H1 (cell line): ENCODE measurements around the gene LRP8. TPM values are rescaled to one million over a fixed set of nuclear protein-coding genes. Genes with fewer than 3 reads are reported as not detected.

ENCODE experiments used
- CTCF ChIA-PET: fragments of 300-600 bp; sonication (Branson Sonifier 250); formaldehyde crosslinking; loops from one replicate; lab custom pipeline; 2021; ENCODE audit not compliant: partially characterized antibody; lab: Charles Lee
- POLR2A ChIA-PET: fragments of 300-600 bp; sonication (Branson Sonifier 250); formaldehyde crosslinking; loops from one replicate; lab custom pipeline; 2021; ENCODE audit warnings: inconsistent platforms; ENCODE audit not compliant: partially characterized antibody; lab: Charles Lee
- DNase-seq, 2 experiments: peaks; one replicate each; pipeline versions ENCODE4 v3.0.0 to v3.0.0-alpha.2; 2010 to 2022; ENCODE audit warnings: low spot score in 2 of 2, low read depth in 1 of 2, mixed read lengths in 1 of 2
- FAIRE-seq: peaks from 2 replicates; lab custom pipeline; 2011; peaks lifted over from hg19 to GRCh38; lab: Jason Lieb, UNC
- H2AFZ ChIP-seq: 2 replicates; pipeline ENCODE4 v1.8.1; 2012; ENCODE audit warnings: low read length, inconsistent platforms
- H2AK5ac ChIP-seq: 2 replicates; pipeline ENCODE4 v1.6.1; 2013; ENCODE audit warnings: low read depth, low read length
- H2BK120ac ChIP-seq: replicated peaks from 2 replicates; pipeline ENCODE3; 2013; ENCODE audit warnings: low read depth, low read length, inconsistent platforms
- H2BK12ac ChIP-seq: 2 replicates; pipeline ENCODE4 v1.6.1; 2013; ENCODE audit warnings: low read depth, low read length
- H2BK15ac ChIP-seq: 2 replicates; pipeline ENCODE4 v1.6.1; 2013; ENCODE audit warnings: low read length
- H2BK20ac ChIP-seq: 2 replicates; pipeline ENCODE4 v1.6.1; 2013; ENCODE audit warnings: low read length
- H2BK5ac ChIP-seq: 2 replicates; pipeline ENCODE4 v1.6.1; 2013; ENCODE audit warnings: low read depth, low read length
- H3K14ac ChIP-seq: 2 replicates; pipeline ENCODE4 v1.6.1; 2013; ENCODE audit warnings: inconsistent platforms; ENCODE audit not compliant: insufficient read length
- H3K18ac ChIP-seq: 2 replicates; pipeline ENCODE4 v1.6.1; 2013; ENCODE audit warnings: low read length; ENCODE audit errors: extremely low read depth
- H3K23ac ChIP-seq: 2 replicates; pipeline ENCODE4 v1.6.1; 2013; ENCODE audit warnings: inconsistent platforms; ENCODE audit not compliant: insufficient read length
- H3K23me2 ChIP-seq: 2 replicates; pipeline ENCODE4 v1.6.1; 2013; ENCODE audit warnings: low read depth, low read length
- H3K27ac ChIP-seq: 2 replicates; pipeline ENCODE4 v1.6.1; 2011; ENCODE audit warnings: low read depth, low read length, inconsistent platforms
- H3K27me3 ChIP-seq, 4 experiments: replicated peaks in 1 of 4; 1 replicate in 1 of 4; 2 replicates in 3 of 4; pipeline versions ENCODE4 v1.6.1 to v1.8.1; 2011 to 2013; ENCODE audit warnings: low read length in 3 of 4, mild to moderate bottlenecking in 3 of 4, inconsistent platforms in 2 of 4, mixed read lengths in 2 of 4, moderate library complexity in 1 of 4; ENCODE audit not compliant: control insufficient read depth in 3 of 4, insufficient read depth in 3 of 4; ENCODE audit errors: extremely low read depth in 1 of 4
- H3K36me3 ChIP-seq, 4 experiments: 2 replicates each; pipeline versions ENCODE4 v1.6.1 to v1.8.1; 2011 to 2013; ENCODE audit warnings: mild to moderate bottlenecking in 4 of 4, low read length in 3 of 4, moderate library complexity in 2 of 4, control low read depth in 1 of 4, inconsistent platforms in 1 of 4; ENCODE audit not compliant: insufficient read depth in 4 of 4, control insufficient read depth in 2 of 4
- H3K4ac ChIP-seq: replicated peaks from 2 replicates; pipeline ENCODE3; 2013; ENCODE audit warnings: low read length, low read depth, mixed read lengths, inconsistent platforms; ENCODE audit not compliant: insufficient read length
- H3K4me1 ChIP-seq, 4 experiments: replicated peaks in 1 of 4; 1 replicate in 1 of 4; 2 replicates in 3 of 4; pipeline versions ENCODE4 v1.6.1 to v1.8.1; 2011 to 2013; ENCODE audit warnings: low read length in 3 of 4, inconsistent platforms in 2 of 4, mixed read lengths in 1 of 4; ENCODE audit not compliant: insufficient read depth in 4 of 4, control insufficient read depth in 3 of 4
- H3K4me2 ChIP-seq, 2 experiments: 2 replicates each; pipeline versions ENCODE4 v1.6.1 to v1.8.1; 2011 to 2013; ENCODE audit warnings: low read depth in 2 of 2, low read length in 2 of 2, control low read depth in 1 of 2, inconsistent platforms in 1 of 2, mild to moderate bottlenecking in 1 of 2; ENCODE audit not compliant: insufficient read depth in 1 of 2
- H3K4me3 ChIP-seq, 4 experiments: fragments of 200-600, 300-600 bp in 1 of 4; sonication (generic), shearing (Covaris generic), sonication (Bioruptor Twin) in 1 of 4; 2 replicates each; pipeline versions ENCODE4 v1.5.1 to v1.8.1; 2011 to 2016; ENCODE audit warnings: low read length in 4 of 4, low read depth in 3 of 4, control low read depth in 2 of 4, inconsistent platforms in 2 of 4, mild to moderate bottlenecking in 2 of 4, mixed read lengths in 1 of 4, moderate library complexity in 1 of 4; ENCODE audit not compliant: insufficient read depth in 2 of 4; ENCODE audit errors: extremely low read depth in 1 of 4
- H3K56ac ChIP-seq: replicated peaks from 2 replicates; pipeline ENCODE3; 2013; ENCODE audit warnings: low read depth, mild to moderate bottlenecking, mixed read lengths, low read length, inconsistent platforms; ENCODE audit not compliant: insufficient read length
- H3K79me1 ChIP-seq: 2 replicates; pipeline ENCODE4 v1.6.1; 2013; ENCODE audit warnings: low read depth, low read length, control low read depth
- H3K79me2 ChIP-seq, 2 experiments: 2 replicates each; pipeline versions ENCODE4 v1.6.1 to v1.8.1; 2012 to 2013; ENCODE audit warnings: low read length in 2 of 2, mild to moderate bottlenecking in 2 of 2, inconsistent platforms in 1 of 2; ENCODE audit not compliant: insufficient read depth in 2 of 2, control insufficient read depth in 1 of 2
- H3K9ac ChIP-seq, 4 experiments: replicated peaks in 1 of 4; 1 replicate in 1 of 4; 2 replicates in 3 of 4; pipeline versions ENCODE4 v1.6.1 to v1.8.1; 2011 to 2013; ENCODE audit warnings: low read depth in 3 of 4, low read length in 3 of 4, control low read depth in 2 of 4, mild to moderate bottlenecking in 2 of 4, moderate library complexity in 2 of 4, inconsistent platforms in 1 of 4; ENCODE audit errors: extremely low read depth in 1 of 4
- H3K9me3 ChIP-seq, 2 experiments: 2 replicates each; pipeline versions ENCODE4 v1.6.1 to v1.8.1; 2012 to 2013; ENCODE audit warnings: mild to moderate bottlenecking in 2 of 2, moderate library complexity in 2 of 2, control low read depth in 1 of 2, inconsistent platforms in 1 of 2, low read depth in 1 of 2, low read length in 1 of 2, mixed read lengths in 1 of 2; ENCODE audit not compliant: insufficient read depth in 2 of 2
- H4K20me1 ChIP-seq, 2 experiments: replicated peaks in 1 of 2; 2 replicates each; pipeline versions ENCODE3 to v1.8.1; 2011 to 2013; ENCODE audit warnings: inconsistent platforms in 2 of 2, low read length in 2 of 2, mild to moderate bottlenecking in 1 of 2; ENCODE audit not compliant: insufficient read depth in 2 of 2, control insufficient read depth in 1 of 2
- H4K5ac ChIP-seq: 2 replicates; pipeline ENCODE4 v1.6.1; 2013; ENCODE audit warnings: low read length, low read depth, mixed read lengths, inconsistent platforms; ENCODE audit not compliant: insufficient read length
- H4K8ac ChIP-seq: 2 replicates; pipeline ENCODE4 v1.8.0; 2013; ENCODE audit warnings: mild to moderate bottlenecking, moderate library complexity, low read length, inconsistent platforms; ENCODE audit not compliant: insufficient read depth; ENCODE audit errors: extremely low read depth
- H4K91ac ChIP-seq: replicated peaks from 2 replicates; pipeline ENCODE3; 2013; ENCODE audit warnings: low read length, mixed read lengths, inconsistent platforms; ENCODE audit not compliant: insufficient read length
- CBX8 ChIP-seq: fragments of 300-800, 300-1000 bp; sonication (generic); IDR thresholded peaks from 2 replicates; pipeline ENCODE4 v1.7.1; 2016; ENCODE audit warnings: low read depth, low read length, borderline replicate concordance
- CHD2 ChIP-seq: IDR thresholded peaks from 2 replicates; pipeline ENCODE4 v1.6.1; 2012; ENCODE audit warnings: low read length, improper control_type of control experiment
- CTCF ChIP-seq, 3 experiments: IDR thresholded peaks; 1 replicate in 2 of 3; 2 replicates in 1 of 3; pipeline versions ENCODE4 v1.5.1 to v1.6.1; 2011; ENCODE audit warnings: low read length in 3 of 3, mild to moderate bottlenecking in 3 of 3, inconsistent platforms in 2 of 3, low read depth in 1 of 3, moderate library complexity in 1 of 3; ENCODE audit not compliant: insufficient read depth in 1 of 3; ENCODE audit errors: control extremely low read depth in 1 of 3
- GABPA ChIP-seq: IDR thresholded peaks from 2 replicates; pipeline ENCODE4 v1.6.1; 2011; ENCODE audit warnings: mild to moderate bottlenecking, low read length, moderate library complexity, borderline replicate concordance; ENCODE audit not compliant: insufficient read depth
- KDM5A ChIP-seq: fragments of 200-600 bp; IDR thresholded peaks from 2 replicates; pipeline ENCODE4 v1.7.1; 2012; ENCODE audit warnings: mild to moderate bottlenecking, low read length, inconsistent platforms, mixed read lengths
- MAX ChIP-seq: IDR thresholded peaks from 2 replicates; pipeline ENCODE4 v1.6.1; 2012; ENCODE audit warnings: inconsistent platforms
- SRF ChIP-seq: IDR thresholded peaks from 2 replicates; pipeline ENCODE4 v1.6.1; 2011; ENCODE audit warnings: mild to moderate bottlenecking, low read depth, low read length, moderate library complexity
- USF2 ChIP-seq: IDR thresholded peaks from 2 replicates; pipeline ENCODE4 v1.6.1; 2011; ENCODE audit warnings: low read length, improper control_type of control experiment
- WGBS, 2 experiments: shearing (Covaris generic) in 1 of 2; methylation state at CpG; one replicate each; pipeline versions ENCODE4 v1.1.6 to v1.1.7; 2013 to 2015; ENCODE audit warnings: low lambda C conversion rate in 2 of 2, mixed read lengths in 2 of 2, inconsistent platforms in 1 of 2, low coverage in 1 of 2, missing lambda C conversion rate in 1 of 2; ENCODE audit not compliant: insufficient replicate concordance in 2 of 2, insufficient coverage in 1 of 2, insufficient read length in 1 of 2; ENCODE audit errors: extremely low coverage in 1 of 2, missing lambda C conversion rate in 1 of 2; 5-methylcytosine and 5-hydroxymethylcytosine counted together
- polyA plus RNA-seq, 7 experiments: library from polyadenylated mRNA; depleted of rRNA in 3 of 7; stranded (reverse) in 5 of 7; unstranded in 2 of 7; fragments of >200 nt in 5 of 7; fragments of 200-250 nt in 2 of 7; gene quantifications; 1 replicate in 5 of 7; 2 replicates in 1 of 7; 4 replicates in 1 of 7; pipeline versions ENCODE4 v1.2.1 to v1.2.3, GENCODE V29; 2011 to 2013; ENCODE audit warnings: missing spikeins in 2 of 7, mixed read lengths in 2 of 7
- total RNA-seq: library from RNA; stranded (reverse); fragmentation: NEBNext Ultra II Directional; extraction: Animal tissue kit (Norgen Biotek cat#: 25700); gene quantifications from 2 replicates; pipeline ENCODE4 v1.2.1, GENCODE V29; 2021

LRP8 gene
- total and polyA plus RNA-seq, 2 of the 8 experiments (the other 6 are each of a cell fraction or from before 2014, with no cell fraction given): 63.2 to 66.4 TPM

- Histone ChIP-seq H3K56ac (no peak overlapping the region), H2AK5ac (no peak overlapping the region), H2BK5ac (no peak overlapping the region), H2BK12ac (no peak overlapping the region), H3K79me2 (no peaks in the 10 kb centered on the region), H3K23me2 (no peaks in the 10 kb centered on the region), H3K14ac (no peak overlapping the region), H2BK20ac (no peak overlapping the region), H3K79me1 (peaks cover 3% of the 10 kb centered on the region; the same call in 1 of the 2 replicates), H4K5ac (no peak overlapping the region), H2BK120ac (no peak overlapping the region), H4K8ac (no peak overlapping the region; the same call in 1 of the 2 replicates), H3K9ac (no peak overlapping the region), H3K36me3 (peaks cover 9 to 70% (median 28%) of the 10 kb centered on the region in 4 experiments; a peak in 7 of 8 replicates), H3K18ac (no peak overlapping the region), H3K23ac (no peak overlapping the region), H4K20me1 (peaks cover 0 to 3% of the 10 kb centered on the region in 2 experiments), H2AFZ (no peak overlapping the region), H3K9me3 (no peaks in the 10 kb centered on the region), H3K27ac (no peak overlapping the region), H3K4ac (no peak overlapping the region), H3K27me3 (no peaks in the 10 kb centered on the region), H2BK15ac (no peak overlapping the region), H3K4me2 (no peak overlapping the region), H3K4me3 (no peak overlapping the region), H4K91ac (no peak overlapping the region), H3K4me1 (peaks cover 0 to 17% (median 2%) of the 10 kb centered on the region in 4 experiments; a peak in 3 of 7 replicates)
- no peak for FAIRE-seq
- 97% methylated on average over 8 of the region's 8 CpGs; no CpG with 5 or more reads in 1 of the 2 experiments for WGBS, 2 experiments
- DNase-seq: no peak
- POLR2A ChIA-PET: no interaction called here
- CTCF ChIA-PET: no interaction called here
- TF ChIP-seq MAX (no peak), CTCF (IDR thresholded peaks at IDR 0.05; ENCODE audit: control extremely low read depth in 1 of 3, insufficient read depth in 1 of 3, low read depth in 1 of 3, low read length in 3 of 3) (no peak), GABPA (no peak), SRF (no peak), KDM5A (no peak), CBX8 (no peak), USF2 (no peak), CHD2 (no peak)
These were observed 43.4 kb downstream of the LRP8 start for GRCh38 chr1:53284224-53285020.
